ENCODE measurements around the gene S100A1.

Gene S100A1

GRCh38 chr1:153610811-153611301 is 17.4 kb upstream of the S100A1 start:
- no peak for DNase-seq

- DNase-seq, result no peak
Measured at GRCh38 chr1:153611356-153611755, 16.9 kb upstream of the S100A1 start.

- DNase-seq, result no peak
Measured at GRCh38 chr1:153612111-153612754, 16.0 kb upstream of the S100A1 start.

- no peak for DNase-seq
Measured at GRCh38 chr1:153612755-153613331, 15.4 kb upstream of the S100A1 start, which contains the start of gene S100A16. S100A16 (minus strand) TSS chr1:153613137; CDS start chr1:153608151, 4,986 bp downstream.

- DNase-seq, result no peak
Measured at GRCh38 chr1:153613406-153613805, 14.8 kb upstream of the S100A1 start.

- DNase-seq, result no peak
Measured at GRCh38 chr1:153614189-153614900, 13.9 kb upstream of the S100A1 start.

- no peak for DNase-seq
Measured at GRCh38 chr1:153614906-153615305, 13.3 kb upstream of the S100A1 start.

DNA sequence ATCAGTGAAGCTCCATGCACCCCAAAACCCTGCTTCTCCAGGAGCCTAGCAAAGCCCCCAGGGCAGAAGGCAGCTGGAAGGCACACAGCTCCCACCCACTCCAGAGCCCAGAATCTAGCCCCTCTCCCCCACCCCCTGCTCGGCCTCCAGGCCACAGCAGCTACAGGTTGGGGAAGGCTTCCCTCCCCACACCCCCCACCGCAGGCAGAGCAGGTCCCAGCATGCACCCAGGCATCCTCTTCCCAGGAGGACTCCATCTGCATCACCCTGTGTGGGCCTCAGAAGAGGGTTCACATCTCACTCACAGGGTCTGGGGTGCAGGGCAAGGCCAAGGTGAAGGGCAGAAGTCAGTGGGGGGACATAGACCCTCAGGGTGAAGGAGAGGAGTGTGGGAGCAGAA is 12.8 kb upstream of the S100A1 start:
- DNase-seq, result no peak

DNA sequence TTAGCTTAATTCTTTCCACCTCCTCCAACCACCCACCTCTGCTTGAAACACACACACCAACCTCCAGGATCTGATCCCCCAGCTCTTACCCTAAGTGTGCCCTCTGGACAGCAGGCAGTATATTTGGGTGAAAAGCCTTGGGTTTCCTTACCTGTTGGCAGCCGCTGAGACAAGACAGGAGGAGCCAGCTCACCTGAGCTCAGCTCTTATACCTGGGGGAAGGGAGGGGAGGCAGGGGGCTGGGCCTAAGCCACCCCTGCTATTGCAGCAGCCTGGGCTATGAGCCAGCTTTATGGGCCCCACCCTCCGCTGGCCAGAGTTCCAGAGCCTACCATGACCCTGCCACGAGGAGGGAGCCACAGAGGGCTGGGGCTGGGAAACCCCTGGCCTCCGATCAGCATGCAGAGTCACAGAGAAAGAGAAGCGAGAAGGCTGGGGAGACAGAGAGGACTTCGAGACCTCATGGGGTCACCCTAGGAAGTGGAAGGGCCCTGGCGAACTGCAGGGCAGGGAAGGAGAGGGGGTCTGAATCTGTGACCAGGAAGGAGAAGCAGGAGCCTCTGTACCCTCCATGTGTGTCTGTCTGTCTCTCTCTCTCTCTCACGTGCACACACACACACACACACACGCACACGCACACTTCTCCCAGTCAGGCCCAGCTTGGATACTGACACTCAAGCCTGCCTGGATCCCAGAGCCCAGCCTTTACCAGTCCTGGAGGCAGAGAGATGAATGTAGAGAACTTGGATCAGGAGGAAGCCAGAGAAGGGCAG is 11.9 kb upstream of the S100A1 start, which contains the start of gene S100A14:
TSS of gene S100A14 (minus strand) at position 182 of the 773 bp plus-strand sequence. CDS start 467 bp downstream, outside the sequence.
- no peak for DNase-seq

DNA sequence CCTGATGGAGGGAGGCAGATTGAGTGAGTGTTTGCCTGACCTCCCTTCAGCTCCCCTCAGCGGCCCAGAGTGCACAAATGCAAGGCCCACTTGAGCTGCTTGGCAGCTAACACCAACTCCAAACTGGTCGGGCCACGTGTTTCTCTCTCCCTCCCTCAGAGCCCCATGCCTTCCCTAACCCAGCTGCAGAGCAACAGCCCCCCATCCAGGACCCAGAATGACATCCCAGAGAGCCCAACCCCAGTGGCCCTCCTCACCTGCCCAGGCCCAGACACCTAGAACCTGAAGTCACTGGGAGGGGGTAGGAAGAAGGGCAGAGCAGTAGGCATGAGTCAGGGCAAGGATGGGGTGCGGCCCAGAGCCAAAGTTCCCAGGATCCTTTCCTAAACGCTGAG is 11.3 kb upstream of the S100A1 start:
- DNase-seq, result no peak

DNA sequence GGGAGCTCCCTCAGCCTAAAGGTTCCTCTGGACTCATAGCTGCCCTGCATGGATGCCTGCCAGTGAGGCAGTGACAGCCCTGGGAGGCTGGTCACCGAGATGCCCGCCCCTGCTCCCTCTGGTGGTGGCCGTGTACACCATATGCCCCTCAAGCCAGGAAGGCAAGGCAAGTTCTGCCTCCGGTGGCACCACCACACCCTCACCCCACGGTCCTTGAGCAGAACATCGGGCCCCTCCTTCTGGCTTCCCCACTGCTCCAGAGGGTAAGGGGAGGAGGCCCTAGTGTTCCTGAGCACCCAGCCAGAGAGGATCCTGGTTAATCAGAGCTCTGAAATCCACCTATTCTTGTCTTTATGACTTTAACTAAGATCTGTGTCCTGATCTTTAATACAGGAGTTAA is 10.6 kb upstream of the S100A1 start:
- peak; percentile 86 for DNase-seq

DNA sequence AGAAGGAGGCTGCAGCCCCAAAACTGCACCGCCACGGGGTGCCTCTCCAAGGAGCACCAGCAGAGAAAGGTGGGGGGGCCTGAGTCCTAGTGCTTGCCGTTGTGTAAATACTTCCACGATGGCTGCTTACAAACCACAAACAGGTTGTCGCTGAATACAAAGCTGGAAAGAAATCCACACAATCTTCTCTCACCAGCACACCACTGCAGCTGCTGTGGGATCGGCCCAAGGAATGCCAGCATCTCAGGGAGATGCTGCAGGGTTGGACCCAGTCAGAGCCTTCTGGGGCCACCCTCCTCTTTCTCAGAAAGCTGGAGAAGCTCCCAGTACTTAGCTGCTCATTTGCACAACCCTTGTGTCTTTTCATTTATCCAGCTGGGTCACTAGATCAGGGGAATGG is 9.1 kb upstream of the S100A1 start:
- no peak for DNase-seq

DNA sequence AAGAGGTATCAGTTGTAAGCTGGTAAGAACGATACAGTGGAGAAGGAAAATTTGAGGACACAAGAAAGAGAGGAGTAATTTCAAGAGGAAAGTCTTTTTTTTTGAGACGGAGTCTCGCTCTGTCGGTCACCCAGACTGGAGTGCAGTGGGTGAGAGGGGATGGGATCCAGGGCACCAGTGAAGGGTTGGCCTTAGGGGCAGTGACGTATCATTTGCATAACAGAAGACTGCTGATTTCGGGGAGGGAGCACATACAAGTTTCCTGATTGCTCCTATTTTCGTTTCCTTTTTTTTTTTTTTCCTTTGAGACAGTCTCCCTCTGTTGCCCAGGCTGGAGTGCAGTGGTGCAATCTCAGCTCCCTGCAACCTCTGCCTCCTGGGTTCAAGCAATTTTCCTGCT is 5.1 kb upstream of the S100A1 start:
- no peak for DNase-seq

- no peak for DNase-seq
Measured at GRCh38 chr1:153624965-153625611, 3.1 kb upstream of the S100A1 start.

DNA sequence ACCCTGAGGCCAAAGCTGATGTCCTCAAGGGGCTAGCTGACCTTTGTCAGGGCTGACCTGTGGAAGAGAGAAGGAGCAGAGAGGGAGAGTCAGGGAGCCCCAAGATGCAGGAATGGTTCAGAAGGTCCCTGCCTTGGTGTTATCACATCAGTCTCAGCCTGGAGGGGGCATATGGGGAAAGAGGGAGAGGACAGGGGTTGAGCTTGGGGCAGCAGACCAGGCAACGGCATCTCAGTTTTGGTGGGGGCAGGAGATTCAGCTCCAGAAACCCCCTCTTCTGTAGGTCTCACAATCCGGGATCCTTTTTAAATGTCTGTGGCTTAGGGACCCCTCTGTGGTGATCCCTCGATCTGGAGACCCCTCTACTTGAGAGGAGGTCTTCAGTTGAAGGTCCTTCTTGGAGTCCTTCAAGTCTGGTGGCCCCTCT is 1.7 kb upstream of the S100A1 start:
- DNase-seq, result no peak

GRCh38 chr1:153626904-153627714 is 1.1 kb upstream of the S100A1 start, which contains the start of gene S100A13:
S100A13 (minus strand) TSS chr1:153627505; CDS start chr1:153626472, 1,033 bp downstream.
- DNase-seq, result peak; percentile 25

GRCh38 chr1:153628638-153629342 is 556 bp downstream of the S100A1 start:
- DNase-seq, result no peak

DNA sequence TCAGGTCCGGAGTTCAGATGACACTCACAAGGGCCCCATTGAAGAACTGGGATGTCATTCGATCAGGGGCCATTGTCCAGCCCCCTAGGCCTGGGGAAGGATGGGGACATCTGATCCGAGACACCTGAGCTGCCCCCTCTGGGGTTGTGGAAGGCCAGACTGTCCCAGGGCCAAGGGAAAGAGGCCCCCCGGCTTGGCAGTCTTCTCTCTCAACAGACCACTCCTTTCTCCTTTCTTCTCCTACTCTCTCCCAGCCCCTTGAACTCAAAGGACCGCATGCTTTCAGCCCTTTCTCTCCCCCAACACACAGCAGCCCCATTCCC is 1.1 kb downstream of the S100A1 start:
- no peak for DNase-seq

DNA sequence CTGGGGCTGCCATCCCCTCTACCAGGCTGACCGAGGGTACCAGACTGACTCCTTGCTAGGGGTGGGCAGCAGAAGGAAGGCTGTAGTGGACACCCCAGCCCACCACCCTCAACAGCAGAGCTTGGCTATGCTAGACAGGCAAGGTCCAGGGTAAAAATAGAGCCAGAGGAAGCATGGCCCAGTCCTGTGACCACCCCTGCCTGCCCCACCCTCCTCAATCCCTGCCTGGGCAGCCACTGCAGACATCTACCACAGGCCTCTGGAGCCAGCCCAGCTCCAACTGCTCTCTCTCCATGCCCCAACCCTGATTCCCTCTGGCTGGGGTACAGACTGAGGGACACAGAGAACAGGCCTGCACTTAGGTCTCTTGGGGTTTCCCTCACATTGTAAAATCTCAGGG is 1.7 kb downstream of the S100A1 start:
- DNase-seq, result no peak

GRCh38 chr1:153630384-153630783 is 2.1 kb downstream of the S100A1 start:
- no peak for DNase-seq
